Stimulated activated CD8-positive, alpha-beta memory T cell treated with anti-CD3 and anti-CD28 coated beads, Interleukin-4, amount 100 ng/mL, for 1 hour (primary cell): ENCODE measurements around the gene RNF181.
"Not testable (repeated sequence)": the region's sequence is repeated elsewhere in the genome, so short reads cannot be mapped to it uniquely, and the experiment has no call there.

Source experiments
- DNase-seq, 2 donors: peaks; one replicate each; pipeline ENCODE4 v3.0.0-alpha.2; 2020; ENCODE audit warnings: low read depth in 2 of 2, low spot score in 1 of 2

RNF181 gene

GRCh38 chr2:85595301-85596025 is at the start of gene RNF181:
TSS of gene RNF181 (plus strand) at chr2:85595745. CDS start at chr2:85595764, 19 bp downstream.
- peak; percentile 62 to 81 for DNase-seq

- no peak for DNase-seq
Measured at GRCh38 chr2:85545780-85546240, 49.7 kb upstream of the RNF181 start.

- no peak for DNase-seq
Measured at GRCh38 chr2:85547089-85547858, 48.3 kb upstream of the RNF181 start.

- DNase-seq: no peak
Measured at GRCh38 chr2:85547859-85548607, 47.5 kb upstream of the RNF181 start.

- no peak for DNase-seq
Measured at GRCh38 chr2:85548608-85548900, 47.0 kb upstream of the RNF181 start.

GRCh38 chr2:85549095-85549494 is 46.5 kb upstream of the RNF181 start:
- no peak for DNase-seq

GRCh38 chr2:85549826-85550225 is 45.7 kb upstream of the RNF181 start:
- no peak for DNase-seq

- no peak for DNase-seq
Measured at GRCh38 chr2:85550486-85550885, 45.1 kb upstream of the RNF181 start.

GRCh38 chr2:85551698-85552678 is 43.6 kb upstream of the RNF181 start:
- peak; percentile 76 to 80 for DNase-seq

GRCh38 chr2:85553184-85553583 is 42.4 kb upstream of the RNF181 start:
- DNase-seq: no peak

- no peak for DNase-seq
Measured at GRCh38 chr2:85554980-85555612, 40.4 kb upstream of the RNF181 start.

- DNase-seq: no peak
Measured at GRCh38 chr2:85557130-85557529, 38.4 kb upstream of the RNF181 start.

- no peak for DNase-seq
Measured at GRCh38 chr2:85558160-85558559, 37.4 kb upstream of the RNF181 start.

GRCh38 chr2:85560403-85560726 is 35.2 kb upstream of the RNF181 start:
- not testable (repeated sequence) for DNase-seq

- no peak for DNase-seq
Measured at GRCh38 chr2:85560812-85561279, 34.7 kb upstream of the RNF181 start.

GRCh38 chr2:85561280-85562212 is 34.0 kb upstream of the RNF181 start, which contains the start of gene GGCX:
TSS of gene GGCX (minus strand) at chr2:85561493. CDS start at chr2:85561428, 65 bp downstream.
- peak; percentile 89 to 92 for DNase-seq

GRCh38 chr2:85564144-85564563 is 31.4 kb upstream of the RNF181 start:
- no peak for DNase-seq

- no peak for DNase-seq
Measured at GRCh38 chr2:85566265-85566664, 29.3 kb upstream of the RNF181 start.

- DNase-seq: no peak
Measured at GRCh38 chr2:85575739-85576138, 19.8 kb upstream of the RNF181 start.
